Activated T-cell treated with anti-CD3 and anti-CD28 coated beads for 48 hours (primary cell): ENCODE data around the gene IL1RAPL1.

ENCODE experiments used
- DNase-seq: peaks from one replicate; pipeline ENCODE4 v3.0.0-alpha.2; 2020; ENCODE audit warnings: low read depth

IL1RAPL1 gene

GRCh38 chrX:29792335-29792734 lies 1205.1 kb downstream of the IL1RAPL1 start:
- no peak for DNase-seq

GRCh38 chrX:29797156-29797555 lies 1209.9 kb downstream of the IL1RAPL1 start:
- no peak for DNase-seq

DNA sequence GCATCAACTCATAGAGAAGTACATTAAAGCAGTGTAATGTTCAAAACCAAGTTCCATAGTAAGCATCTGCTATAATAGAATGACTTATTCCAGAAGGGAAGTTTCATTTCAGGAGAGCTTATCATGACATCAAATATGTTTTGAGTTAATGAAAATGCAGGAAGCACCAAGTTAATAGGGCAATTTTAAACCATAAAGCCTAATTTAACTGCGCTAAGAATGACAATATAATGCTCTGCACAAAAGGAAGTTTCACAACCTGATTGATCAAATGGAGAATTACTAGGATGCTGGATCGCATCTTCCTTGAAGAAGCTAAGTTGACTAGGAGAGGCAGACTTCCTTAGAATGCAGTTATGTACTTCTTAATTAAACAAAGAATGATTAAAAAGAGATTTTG lies 1211.2 kb downstream of the IL1RAPL1 start:
- no peak for DNase-seq

- DNase-seq = no peak
These were observed 1225.9 kb downstream of the IL1RAPL1 start for GRCh38 chrX:29813174-29813573.

- DNase-seq = no peak
These were observed 1237.1 kb downstream of the IL1RAPL1 start for GRCh38 chrX:29824176-29824906.

- DNase-seq = no peak
These were observed 1239.5 kb downstream of the IL1RAPL1 start for GRCh38 chrX:29826742-29827141.

DNA sequence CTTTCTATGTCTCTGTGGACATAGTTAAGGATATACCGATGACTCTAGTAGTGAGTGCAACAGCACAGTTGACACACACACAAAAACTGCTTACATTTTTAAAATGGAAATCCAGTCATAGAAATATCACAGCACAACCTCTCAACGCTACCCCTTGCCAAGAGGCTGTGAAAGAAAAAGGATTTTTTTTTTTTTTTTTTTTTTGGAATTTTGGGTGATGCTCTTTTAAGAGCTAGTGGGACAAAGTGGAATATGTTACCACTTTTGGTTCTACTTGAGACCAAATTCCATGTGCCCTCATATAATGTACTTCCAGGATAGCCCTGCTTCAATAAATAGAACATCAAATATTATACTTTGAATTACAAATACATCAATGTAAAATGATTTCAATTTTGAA lies 1247.1 kb downstream of the IL1RAPL1 start:
- no peak for DNase-seq

DNA sequence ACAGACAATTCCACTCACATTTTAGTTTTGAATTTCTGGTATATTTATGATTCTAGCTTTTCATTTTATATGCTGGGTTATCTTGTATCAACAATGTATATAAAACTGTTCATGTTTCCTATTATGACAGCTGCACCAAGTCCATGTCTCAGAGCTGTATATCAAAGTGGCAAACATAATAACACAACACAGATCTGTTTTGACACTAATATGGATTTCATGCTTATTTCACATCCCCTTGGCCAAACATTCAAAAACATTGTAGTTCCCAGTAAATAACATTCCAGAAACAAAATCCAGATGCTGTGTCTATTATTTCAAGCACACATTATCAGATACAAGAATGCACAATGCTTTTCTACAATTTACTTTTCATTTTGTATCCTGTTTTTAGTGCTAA lies 1247.5 kb downstream of the IL1RAPL1 start:
- DNase-seq = no peak

GRCh38 chrX:29841750-29842149 lies 1254.5 kb downstream of the IL1RAPL1 start:
- no peak for DNase-seq

- no peak for DNase-seq
These were observed 1255.3 kb downstream of the IL1RAPL1 start for GRCh38 chrX:29842552-29842951.

- DNase-seq = no peak
These were observed 1264.8 kb downstream of the IL1RAPL1 start for GRCh38 chrX:29851857-29852605.

- no peak for DNase-seq
These were observed 1265.5 kb downstream of the IL1RAPL1 start for GRCh38 chrX:29852767-29853166.

DNA sequence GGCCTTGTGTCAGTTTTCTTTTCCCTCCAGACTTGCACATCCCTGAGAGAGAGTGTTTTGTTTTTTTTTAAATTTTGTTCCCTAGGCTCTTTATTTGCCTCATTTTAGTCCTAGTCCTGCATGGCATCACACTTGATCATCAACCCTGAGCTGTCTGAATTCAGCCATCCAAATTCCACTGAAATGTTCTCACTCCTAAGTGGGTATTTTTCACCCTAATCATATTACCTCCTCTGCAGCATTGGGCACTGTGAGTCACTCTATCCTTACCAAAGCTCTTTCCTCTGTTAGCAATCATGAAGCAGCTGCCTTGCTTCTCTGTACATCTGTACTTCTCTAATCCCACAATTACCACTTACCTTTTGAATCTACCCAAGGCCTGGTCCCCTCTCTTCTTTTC lies 1271.5 kb downstream of the IL1RAPL1 start:
- DNase-seq = no peak

DNA sequence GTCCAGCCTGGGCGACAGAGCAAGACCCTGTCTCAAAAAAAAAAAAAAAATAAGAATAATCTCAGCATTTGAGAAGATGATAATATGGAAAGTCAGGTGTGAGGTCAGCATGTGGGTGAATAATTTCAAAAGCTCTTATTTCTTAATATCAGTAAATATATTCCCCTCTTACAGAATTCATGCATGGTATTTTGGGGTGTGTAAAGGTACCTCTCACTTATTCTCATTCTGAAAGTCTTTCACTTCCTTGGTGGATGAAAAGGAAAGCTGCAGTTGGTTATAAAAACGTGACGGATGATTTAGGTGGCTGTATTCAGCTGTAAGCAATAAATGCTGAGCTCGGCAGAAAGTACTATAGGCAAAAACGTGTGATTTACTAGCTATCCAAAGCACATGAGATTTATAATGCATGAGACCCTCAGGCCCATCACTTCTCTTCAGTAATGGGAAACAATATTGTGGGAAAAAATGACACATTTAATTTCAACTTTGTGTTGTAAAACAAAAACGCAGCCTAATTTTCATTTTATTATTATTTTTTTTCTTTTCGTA lies 1275.0 kb downstream of the IL1RAPL1 start:
- no peak for DNase-seq

GRCh38 chrX:29867971-29868370 lies 1280.7 kb downstream of the IL1RAPL1 start:
- DNase-seq = no peak

GRCh38 chrX:29869837-29870236 lies 1282.6 kb downstream of the IL1RAPL1 start:
- no peak for DNase-seq

- no peak for DNase-seq
These were observed 1283.4 kb downstream of the IL1RAPL1 start for GRCh38 chrX:29870608-29871007.

GRCh38 chrX:29872831-29873230 lies 1285.6 kb downstream of the IL1RAPL1 start:
- DNase-seq = no peak

DNA sequence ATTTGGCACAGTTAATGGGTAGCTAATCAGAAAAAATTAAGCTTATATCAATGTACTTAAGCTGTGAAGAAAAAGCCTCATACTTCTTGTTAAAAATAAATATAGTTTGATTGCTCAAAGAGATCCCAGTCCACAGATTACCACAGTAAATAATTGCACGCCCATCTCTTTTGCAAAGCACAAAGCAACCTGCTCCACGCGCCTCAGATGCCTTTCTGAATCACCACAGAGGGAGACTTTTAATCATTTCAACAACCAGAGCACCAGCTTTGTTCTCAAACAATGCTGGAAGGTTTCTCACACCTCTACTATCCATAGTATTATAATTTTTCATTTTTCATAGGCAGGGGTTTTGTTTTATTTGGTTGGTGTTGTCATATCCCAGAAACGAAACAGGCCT lies 1289.5 kb downstream of the IL1RAPL1 start:
- DNase-seq = no peak

- no peak for DNase-seq
These were observed 1293.7 kb downstream of the IL1RAPL1 start for GRCh38 chrX:29880977-29881376.

DNA sequence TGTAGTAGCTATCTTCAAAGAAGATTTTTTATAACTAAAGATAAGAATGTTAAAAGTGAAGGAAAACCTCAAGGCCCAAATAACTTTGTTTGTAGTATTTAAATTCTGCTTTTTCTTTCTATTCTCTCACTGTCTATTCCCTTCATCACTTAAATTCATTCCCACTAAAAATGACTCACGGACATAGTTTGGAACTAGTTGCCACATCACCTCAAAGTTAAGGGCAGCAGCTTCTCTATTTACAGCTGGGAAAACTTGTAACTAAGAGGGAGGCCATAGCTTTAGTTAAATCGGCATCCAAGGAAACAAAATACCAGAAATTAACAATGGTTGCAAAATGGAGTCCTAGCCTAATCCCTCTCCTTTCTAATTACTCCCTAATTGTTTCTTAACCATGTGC lies 1302.8 kb downstream of the IL1RAPL1 start:
- no peak for DNase-seq

DNA sequence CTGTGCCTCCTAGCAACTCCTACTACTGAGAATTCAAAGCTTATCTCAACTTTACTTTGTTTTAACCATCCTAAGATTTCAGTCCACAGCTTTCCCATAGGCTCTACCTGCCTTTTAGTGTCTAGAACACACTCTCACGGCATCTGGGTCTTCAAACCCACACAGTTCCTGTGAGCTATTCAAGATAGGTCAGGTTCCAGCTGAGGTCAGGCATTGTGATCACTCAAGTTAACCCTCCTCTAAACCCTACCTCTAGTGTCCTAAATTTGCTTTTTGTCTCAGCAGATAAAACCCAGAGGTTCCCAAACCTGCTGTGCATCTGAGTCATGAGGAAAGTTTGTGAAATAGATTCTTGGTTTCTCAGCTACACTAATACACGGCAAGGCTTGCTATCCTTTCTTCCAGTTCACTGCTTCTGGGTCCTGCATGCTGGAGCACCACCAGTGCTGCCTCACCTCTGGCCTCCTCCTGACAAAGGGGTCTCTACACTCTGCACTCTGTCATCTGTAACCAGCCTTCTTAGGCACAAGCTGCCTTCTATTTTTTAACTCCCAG lies 1303.5 kb downstream of the IL1RAPL1 start:
- DNase-seq = no peak

DNA sequence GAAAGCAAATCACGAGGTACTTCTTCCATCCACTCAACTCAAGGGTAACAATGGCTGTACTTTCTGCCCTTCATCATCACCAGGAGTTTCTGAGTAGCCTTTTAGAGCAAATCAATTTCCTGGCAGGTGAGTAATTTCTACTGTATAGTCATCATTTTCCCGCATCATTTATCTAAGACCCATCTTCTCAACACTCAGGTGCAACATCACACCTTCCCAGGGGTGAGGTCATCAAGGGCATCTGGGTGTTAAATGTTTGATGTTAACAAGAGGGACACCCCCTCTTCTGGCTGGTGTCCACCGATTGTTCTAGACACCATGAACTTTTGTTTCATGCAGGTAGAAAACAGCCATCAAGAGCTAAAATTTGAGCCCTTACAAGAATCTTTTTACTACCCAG lies 1314.8 kb downstream of the IL1RAPL1 start:
- no peak for DNase-seq
